HG03095 (cell line): ENCODE measurements around the gene LAMC1.

Experiments used
- ATAC-seq: cut with Tn5 transposase; IDR thresholded peaks from one replicate; pipeline ENCODE4 v1.9.1; 2021; ENCODE audit warnings: moderate library complexity; ENCODE audit not compliant: unreplicated experiment

Gene LAMC1

DNA sequence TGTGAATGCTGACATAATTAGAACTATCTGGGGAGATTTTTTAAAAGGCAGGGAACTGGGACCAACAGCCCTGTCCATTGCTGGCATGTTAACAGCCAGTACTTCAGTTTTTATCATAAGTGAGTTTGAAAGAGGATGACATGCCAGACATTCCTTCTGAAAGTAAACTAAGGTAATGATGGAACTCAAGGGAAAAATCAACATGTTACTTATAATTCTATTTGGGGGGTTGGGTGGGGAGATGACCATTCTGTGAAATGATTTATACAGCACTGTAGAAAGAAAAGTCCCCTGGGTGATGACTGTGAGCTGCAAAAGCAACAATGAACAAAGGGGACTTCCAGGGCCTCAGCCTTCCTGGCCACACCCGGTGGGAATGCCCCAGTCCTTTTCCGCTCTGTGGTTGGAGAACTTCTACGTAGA lies 157.4 kb downstream of the LAMC1 start:
- no peak for ATAC-seq

GRCh38 chr1:183185941-183186490 lies 162.8 kb downstream of the LAMC1 start, which contains the start of gene LAMC2:
LAMC2 (plus strand) TSS chr1:183186264; CDS start chr1:183186353, 89 bp downstream.
- ATAC-seq, result no peak

DNA sequence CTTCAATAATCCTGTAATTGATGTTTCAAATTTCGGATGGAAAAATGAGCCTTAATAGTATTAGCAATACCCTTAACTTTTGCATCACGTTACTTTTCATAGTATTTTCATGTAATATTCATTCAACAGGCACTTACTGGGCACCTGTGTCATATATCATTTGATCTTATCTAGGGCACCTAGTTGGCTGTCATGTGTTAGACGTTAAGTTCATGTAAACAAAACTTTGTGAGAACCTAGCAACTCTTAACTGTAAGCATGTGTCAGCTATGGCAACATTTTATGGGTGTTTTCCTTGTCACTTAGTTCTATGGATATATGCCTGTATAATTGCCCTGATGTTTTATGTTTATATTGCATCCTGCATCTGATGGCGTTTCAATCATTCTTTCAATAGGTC lies 163.6 kb downstream of the LAMC1 start:
- no peak for ATAC-seq

DNA sequence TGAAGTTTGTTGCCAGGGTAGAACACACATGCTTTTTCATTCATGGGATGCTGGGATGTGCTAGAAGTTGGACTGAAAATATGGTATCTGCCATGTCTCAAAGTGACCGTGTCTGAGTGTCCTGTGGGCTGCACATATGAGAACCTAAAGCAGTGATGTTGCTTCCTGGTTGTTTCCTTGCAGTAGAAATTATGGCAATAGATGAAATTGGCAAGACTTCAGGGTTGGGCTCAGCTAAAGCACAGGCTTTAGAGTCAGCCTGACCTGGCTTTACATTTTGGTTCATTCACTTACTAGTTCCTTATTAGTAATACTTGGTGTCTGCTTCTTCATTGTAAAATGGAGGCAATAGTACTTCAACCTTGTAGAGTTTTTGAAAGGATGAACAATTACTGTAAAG lies 165.0 kb downstream of the LAMC1 start:
- no peak for ATAC-seq

DNA sequence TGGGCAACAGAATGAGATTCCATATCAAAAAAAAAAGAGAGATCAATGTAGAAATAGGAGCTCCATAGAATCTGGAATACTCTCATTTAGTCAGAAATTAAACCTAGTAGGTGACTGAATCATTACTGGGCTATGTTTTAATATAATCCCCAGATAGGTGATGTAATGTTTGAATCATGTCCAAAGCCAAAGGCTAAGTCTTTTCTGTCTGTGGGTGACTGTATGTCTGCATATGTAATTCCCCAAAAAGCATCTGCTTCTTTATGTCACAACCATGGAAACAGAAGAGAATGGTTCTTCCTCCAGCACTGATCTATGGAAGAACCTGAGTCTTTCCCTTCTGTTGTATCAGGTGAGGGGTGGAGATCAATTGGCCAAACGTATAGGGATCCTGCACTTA lies 168.6 kb downstream of the LAMC1 start:
- no peak for ATAC-seq

GRCh38 chr1:183193963-183194525 lies 170.8 kb downstream of the LAMC1 start:
- no peak for ATAC-seq

DNA sequence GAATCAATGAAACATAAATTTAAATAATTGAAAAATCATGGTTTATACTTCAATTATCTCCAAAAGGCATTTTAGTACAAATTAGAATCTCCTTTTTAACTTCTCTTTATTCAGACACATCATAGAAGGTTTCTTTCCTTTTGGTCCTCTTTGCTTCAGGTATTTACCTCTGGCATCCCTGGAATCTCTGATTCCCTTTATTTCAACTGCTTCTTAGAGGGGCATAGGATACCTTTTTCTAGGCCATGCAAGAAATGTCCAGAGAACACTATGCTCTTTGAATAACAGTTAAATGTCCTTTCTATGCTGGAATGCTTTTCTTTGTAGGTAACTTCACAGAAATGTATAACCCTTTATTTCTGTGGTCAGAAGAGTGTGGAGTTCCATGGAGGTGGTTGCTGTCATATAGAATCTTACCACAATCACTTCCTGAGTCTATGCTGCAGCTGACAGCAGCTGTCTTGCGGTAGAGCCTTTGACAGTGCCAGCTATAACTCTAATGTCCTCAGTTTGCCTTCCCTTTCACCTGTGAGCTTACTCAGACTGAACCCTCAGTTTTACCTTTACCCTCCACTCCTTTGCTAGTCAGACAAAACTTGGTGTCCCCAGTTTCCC lies 171.4 kb downstream of the LAMC1 start:
- ATAC-seq, result peak; percentile 89

- ATAC-seq, result peak; percentile 48
These were observed 171.9 kb downstream of the LAMC1 start for GRCh38 chr1:183195142-183195574.
